ENCODE measurements around the gene KDM3A.

KDM3A gene, protein sequence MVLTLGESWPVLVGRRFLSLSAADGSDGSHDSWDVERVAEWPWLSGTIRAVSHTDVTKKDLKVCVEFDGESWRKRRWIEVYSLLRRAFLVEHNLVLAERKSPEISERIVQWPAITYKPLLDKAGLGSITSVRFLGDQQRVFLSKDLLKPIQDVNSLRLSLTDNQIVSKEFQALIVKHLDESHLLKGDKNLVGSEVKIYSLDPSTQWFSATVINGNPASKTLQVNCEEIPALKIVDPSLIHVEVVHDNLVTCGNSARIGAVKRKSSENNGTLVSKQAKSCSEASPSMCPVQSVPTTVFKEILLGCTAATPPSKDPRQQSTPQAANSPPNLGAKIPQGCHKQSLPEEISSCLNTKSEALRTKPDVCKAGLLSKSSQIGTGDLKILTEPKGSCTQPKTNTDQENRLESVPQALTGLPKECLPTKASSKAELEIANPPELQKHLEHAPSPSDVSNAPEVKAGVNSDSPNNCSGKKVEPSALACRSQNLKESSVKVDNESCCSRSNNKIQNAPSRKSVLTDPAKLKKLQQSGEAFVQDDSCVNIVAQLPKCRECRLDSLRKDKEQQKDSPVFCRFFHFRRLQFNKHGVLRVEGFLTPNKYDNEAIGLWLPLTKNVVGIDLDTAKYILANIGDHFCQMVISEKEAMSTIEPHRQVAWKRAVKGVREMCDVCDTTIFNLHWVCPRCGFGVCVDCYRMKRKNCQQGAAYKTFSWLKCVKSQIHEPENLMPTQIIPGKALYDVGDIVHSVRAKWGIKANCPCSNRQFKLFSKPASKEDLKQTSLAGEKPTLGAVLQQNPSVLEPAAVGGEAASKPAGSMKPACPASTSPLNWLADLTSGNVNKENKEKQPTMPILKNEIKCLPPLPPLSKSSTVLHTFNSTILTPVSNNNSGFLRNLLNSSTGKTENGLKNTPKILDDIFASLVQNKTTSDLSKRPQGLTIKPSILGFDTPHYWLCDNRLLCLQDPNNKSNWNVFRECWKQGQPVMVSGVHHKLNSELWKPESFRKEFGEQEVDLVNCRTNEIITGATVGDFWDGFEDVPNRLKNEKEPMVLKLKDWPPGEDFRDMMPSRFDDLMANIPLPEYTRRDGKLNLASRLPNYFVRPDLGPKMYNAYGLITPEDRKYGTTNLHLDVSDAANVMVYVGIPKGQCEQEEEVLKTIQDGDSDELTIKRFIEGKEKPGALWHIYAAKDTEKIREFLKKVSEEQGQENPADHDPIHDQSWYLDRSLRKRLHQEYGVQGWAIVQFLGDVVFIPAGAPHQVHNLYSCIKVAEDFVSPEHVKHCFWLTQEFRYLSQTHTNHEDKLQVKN (N-terminal part only)

DNA sequence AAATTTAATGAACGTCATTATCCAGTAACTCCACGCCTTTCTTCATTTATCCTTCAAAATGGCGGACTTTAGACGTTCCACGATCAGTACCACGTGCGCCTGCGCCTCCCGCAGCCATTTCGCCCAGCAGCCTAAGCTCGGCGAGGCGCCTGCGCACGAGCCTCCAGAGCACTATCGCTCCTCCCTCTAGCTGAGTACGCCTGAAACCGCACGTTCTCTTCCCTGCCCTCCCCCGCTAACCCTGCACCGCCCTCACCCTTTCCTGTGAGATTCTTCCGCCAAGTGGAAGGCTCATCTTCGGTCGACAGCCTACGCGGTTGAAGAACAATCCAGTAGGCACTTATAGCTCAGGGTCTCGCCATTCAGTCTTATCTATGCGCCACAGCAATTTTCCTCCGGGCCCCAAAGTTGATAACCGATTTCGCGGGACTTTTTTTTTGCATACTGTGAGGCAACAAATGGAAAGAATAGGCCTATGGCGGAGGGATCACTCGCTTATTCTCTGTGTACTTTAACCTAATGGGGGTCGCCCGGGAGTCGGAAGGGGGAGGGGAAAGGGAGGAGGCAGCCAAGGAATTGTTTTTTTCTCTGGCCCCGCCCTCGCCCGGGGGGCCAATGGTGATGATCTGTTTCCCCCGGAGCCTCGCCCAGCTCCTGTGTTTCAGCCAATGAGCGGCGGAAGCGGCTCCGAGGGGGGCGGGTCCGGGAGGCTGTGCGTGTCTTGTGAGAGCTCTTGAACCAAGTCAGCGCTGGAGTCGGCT lies at the start of gene KDM3A:
Gene KDM3A, plus strand, starts transcription at position 741 of the 761 bp plus-strand sequence. CDS start 677 bp downstream, outside the sequence.
- peak; percentile 97 for DNase-seq (ENCODE audit: low spot score)

GRCh38 chr2:86392873-86393518 lies 48.2 kb upstream of the KDM3A start:
- no peak for DNase-seq (ENCODE audit: low spot score)

DNA sequence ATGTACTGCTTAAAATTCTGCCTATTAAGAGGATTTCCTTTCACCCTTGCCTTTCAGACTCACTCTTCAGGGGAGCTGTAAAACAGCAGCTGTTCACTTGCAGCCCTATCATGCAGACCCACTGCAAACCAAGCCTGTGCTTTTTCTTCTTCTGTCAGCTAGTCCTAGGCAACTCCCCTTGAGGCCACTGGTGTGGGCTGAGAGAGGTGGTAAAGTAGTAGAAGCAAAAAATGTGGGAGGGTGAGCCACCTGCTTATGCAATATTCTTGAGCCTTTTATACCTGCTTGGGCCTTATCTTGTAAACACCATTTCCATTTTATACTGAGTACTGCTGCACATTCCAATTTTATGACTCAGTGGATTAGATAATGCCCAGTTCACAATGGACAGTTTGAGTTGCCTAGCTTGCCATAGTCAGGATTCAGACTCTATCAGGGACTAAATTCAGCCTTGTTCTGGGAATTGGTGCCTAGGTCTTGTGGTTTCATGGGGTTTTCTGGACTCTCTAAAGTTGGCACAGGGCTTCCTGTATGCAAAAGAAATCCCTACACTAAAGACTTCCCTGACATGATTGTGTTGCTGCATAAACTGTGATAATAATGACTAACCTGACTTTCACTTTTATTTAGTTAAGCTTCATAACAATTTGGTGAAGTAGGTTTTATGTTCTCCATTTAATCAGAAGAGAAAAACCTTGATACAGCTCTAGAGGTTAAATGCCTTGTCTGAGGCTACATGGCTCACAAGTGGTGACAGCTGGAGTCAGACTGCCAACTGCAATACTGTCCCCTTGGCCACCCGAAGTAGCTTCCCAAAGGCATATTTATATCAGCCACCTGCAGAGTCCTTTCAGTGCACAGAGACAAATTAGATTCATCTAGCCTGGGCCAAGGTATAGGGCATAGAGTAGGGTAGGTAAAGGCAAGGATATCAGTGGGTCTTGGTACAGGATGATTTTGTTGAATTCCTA lies 47.4 kb upstream of the KDM3A start:
- no peak for DNase-seq (ENCODE audit: low spot score)

GRCh38 chr2:86396291-86396785 lies 44.8 kb upstream of the KDM3A start:
- DNase-seq (ENCODE audit: low spot score) = peak; percentile 18

DNA sequence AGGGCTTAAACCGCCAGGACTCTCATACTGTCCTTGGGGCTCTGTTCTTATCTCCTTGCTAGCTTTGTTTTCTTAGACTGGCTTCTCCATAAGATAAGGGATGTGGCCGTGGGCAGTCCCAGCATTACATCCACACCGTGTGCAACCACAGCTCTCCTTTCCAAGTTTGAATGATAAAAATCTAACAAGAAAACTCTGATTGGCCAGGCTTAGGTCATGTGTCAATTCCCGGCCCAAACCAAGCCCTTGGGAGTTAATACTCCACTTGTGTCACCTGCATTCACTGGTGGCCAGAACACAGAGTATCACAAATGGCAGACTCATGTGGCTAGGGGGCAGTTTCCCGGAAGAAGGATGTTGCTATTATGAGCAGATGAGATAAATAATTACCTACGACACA lies 43.2 kb upstream of the KDM3A start:
- no peak for DNase-seq (ENCODE audit: low spot score)

- DNase-seq (ENCODE audit: low spot score) = no peak
These were observed 42.4 kb upstream of the KDM3A start for GRCh38 chr2:86398500-86399474.

GRCh38 chr2:86400321-86400720 lies 40.9 kb upstream of the KDM3A start:
- no peak for DNase-seq (ENCODE audit: low spot score)

DNA sequence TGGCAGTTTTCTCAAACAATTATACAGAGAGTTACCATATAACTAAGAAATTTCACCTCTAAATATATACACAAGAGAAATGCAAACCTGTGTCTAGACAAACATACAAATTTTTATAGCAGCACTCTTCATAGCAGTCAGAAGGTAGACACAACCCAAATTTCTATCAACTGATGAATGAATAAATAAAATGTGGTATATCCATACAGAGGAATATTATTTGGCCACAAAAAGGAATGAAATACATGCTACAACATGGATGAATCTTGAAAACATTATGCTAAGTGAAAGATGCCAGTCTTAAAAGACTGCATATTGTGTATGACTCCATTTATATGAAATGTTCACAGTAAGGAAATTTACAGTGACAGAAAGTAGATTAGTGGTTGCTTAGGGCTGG lies 30.6 kb upstream of the KDM3A start:
- DNase-seq (ENCODE audit: low spot score) = no peak

DNA sequence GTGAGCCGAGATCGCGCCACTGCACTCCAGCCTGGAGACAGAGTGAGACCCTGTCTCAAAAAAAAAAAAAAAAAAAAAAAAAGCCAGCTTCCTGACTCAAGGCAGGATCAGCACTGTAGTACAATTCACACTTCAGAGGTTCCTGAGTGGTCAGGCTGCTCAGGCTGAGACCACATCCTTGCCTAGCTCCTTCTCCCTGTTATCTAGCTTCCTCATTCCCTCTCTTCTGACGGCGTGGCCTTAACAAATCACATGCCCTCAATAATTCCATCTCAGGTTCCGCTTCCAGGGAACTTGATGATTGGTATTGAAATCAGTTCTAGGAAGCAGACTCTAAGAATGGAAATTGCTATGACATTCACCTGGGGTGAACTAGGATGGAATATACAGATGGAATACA lies 29.8 kb upstream of the KDM3A start:
- DNase-seq (ENCODE audit: low spot score) = no peak

DNA sequence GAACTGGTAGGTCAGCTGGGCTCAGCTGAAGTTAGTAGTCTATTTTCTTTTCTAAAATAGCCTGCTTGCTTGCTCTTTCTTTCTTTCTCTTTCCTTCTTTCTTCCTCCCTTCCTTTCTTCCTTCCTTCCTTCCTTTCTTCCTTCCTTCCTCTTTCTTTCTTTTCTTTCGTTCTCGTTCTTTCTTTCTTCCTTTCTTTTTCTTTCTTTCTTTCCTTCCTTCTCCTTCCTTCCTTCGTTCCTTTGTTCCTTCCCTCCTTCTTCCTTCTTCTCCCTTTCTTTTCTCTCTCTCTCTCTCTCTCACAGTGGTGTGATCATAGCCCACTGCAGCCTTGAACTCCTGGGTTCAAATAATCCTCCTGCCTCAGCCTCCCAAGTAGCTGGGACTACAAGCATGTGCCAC lies 29.2 kb upstream of the KDM3A start:
- no peak for DNase-seq (ENCODE audit: low spot score)

DNA sequence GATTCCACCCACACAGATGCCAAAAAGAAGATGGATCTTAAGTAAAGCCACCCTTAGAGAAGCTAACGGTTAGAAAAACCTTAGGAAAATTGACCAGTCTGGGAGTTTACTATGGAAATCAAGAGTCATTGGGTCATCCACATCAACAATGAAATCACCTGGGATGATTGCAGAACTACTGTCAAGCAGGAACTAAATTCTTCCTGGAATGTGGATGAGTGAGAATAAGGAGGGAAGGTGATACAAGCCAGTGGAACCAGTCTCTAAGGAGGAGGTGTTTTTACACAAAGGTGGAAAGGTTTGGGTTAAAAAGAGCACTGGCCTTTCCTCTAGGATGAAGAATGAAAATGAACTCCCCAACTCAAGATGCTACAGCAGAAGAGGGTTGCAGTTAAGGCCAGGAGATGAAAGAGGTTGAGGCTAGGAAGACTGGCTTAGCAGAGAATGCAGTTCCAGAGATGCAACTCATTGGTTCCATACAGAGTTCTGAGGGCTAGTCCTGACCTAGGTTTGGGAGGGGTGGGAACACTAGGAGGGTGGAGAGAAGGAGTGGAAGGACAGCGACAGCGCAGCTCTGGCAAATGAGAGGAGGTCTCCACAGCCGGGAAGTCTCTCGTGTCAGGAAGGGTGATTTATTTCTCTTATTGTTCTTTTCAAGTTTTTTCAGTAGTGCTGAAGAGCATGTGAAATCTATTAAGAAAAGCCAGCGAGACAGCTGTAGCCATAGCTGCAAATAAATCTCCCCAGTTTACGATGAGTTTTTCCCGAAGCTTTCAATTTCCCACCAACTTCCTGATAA lies 27.7 kb upstream of the KDM3A start:
- DNase-seq (ENCODE audit: low spot score) = no peak

- no peak for DNase-seq (ENCODE audit: low spot score)
These were observed 26.2 kb upstream of the KDM3A start for GRCh38 chr2:86414996-86415395.

GRCh38 chr2:86416146-86416545 lies 25.0 kb upstream of the KDM3A start:
- no peak for DNase-seq (ENCODE audit: low spot score)

DNA sequence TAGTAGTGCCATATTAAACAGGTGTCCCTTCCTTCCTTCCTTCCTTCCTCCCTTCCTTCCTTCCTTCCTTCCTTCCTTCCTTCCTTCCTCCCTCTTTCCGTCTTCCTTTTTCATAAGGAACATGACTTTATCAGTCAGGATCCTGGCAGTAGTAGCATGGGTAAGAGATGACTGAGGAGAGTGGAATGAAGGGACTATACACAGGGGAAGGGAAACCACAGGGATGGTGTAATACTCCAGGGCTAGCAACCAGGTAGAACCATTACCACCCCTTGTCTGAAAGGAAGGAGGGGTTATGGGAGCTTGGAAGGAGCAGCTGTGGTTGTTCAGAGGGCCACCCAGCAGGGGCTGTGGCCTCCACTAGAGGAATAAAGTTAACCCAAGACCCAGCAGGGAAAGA lies 23.2 kb upstream of the KDM3A start:
- DNase-seq (ENCODE audit: low spot score) = no peak

- no peak for DNase-seq (ENCODE audit: low spot score)
These were observed 20.3 kb upstream of the KDM3A start for GRCh38 chr2:86420913-86421312.

DNA sequence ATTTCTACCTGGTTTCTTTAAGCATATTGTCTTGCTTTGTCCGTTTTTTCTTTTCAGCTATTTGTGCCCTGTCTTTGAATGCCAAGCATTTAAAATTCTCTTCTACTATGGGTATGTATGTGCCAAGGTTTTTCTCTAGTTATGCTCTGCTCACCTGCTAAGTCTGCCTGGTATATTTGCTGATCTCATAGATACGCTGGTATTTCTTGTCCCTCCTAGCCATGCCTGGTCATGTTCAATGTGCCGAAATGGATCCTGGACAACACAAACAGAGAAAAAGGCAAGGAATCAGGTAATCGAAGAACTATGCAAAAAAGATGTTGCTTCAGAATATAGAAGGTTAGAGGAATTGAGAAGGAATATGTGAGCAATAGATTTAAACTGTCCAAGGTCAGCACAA lies 14.9 kb upstream of the KDM3A start:
- DNase-seq (ENCODE audit: low spot score) = no peak

DNA sequence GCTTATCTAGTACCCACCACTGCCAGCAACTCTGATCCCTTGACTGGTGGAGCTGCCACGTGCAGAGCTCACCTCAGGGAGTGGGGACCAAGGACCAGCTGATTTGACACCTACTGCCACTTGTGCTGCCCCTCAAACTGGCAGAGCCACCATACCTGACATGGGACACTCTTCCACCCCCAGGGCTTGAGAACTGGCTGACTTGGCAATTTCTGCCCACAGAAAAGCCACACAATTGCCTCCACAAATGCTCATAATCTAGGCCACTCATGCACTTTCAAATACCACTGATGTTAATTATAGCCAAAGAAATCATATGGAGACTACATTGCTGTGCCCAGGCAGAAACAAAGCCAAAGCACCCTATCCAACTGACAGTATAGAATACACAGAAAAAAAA lies 11.8 kb upstream of the KDM3A start:
- DNase-seq (ENCODE audit: low spot score) = no peak

- no peak for DNase-seq (ENCODE audit: low spot score)
These were observed 10.8 kb upstream of the KDM3A start for GRCh38 chr2:86430368-86430767.
